ENCODE measurements around the gene MIAT.

- TF ChIP-seq CTCF (optimal IDR thresholded peaks at IDR 0.05 in 1 of 3, IDR thresholded peaks at IDR 0.05 in 1 of 3, conservative IDR thresholded peaks at IDR 0.05 in 1 of 3; ENCODE audit: extremely low read depth in 1 of 3, insufficient read depth in 2 of 3, low read length in 3 of 3) (no peak), EZH2 (IDR thresholded peaks at IDR 0.05; ENCODE audit: low read length) (no peak)
Observed at GRCh38 chr22:26718488-26718887, 61.1 kb downstream of the MIAT start.
